HCT116 (cell line): ENCODE results near the gene RHEX. TPM values are rescaled to one million over a fixed set of nuclear protein-coding genes. Genes with fewer than 3 reads are reported as not detected.

Experiments used
- ATAC-seq: fragments of 200-7000 bp; cut with Tn5 transposase; 2 replicates; pipeline ENCODE4 v1.9.1; 2020; ENCODE audit warnings: mild to moderate bottlenecking, moderate library complexity
- BruUV-seq: library from RNA; stranded (reverse); fragments of 400-500 nt; replicated peaks from 2 replicates; lab custom pipeline; 2021; lab: Mats Ljungman, UMichigan
- CTCF ChIA-PET: fragments of 300-600 bp; sonication (Branson Sonifier 250); formaldehyde crosslinking; loops from one replicate; lab custom pipeline; 2021; ENCODE audit warnings: antibody characterized with exemption; lab: Charles Lee
- POLR2A ChIA-PET: fragments of 300-600, 350-600 bp; sonication (Branson Sonifier 250); formaldehyde crosslinking; loops from one replicate; lab custom pipeline; 2021; ENCODE audit warnings: antibody characterized with exemption; lab: Charles Lee
- RAD21 ChIA-PET, 2 experiments: fragments of 300-600 bp; sonication (Branson Sonifier 250); formaldehyde crosslinking; loops; one replicate each; lab custom pipeline; 2023; ENCODE audit warnings: low total read pairs in 2 of 2; ENCODE audit not compliant: uncharacterized antibody in 2 of 2, unreplicated experiment in 2 of 2, low non-redundant PET in 1 of 2; lab: Charles Lee
- DNase-seq: peaks from one replicate; pipeline ENCODE4 v3.0.0-alpha.2; 2010; ENCODE audit warnings: low read depth, low spot score
- H2AFZ ChIP-seq: fragments of 200-600 bp; shearing (Covaris generic), sonication (generic); 2 replicates; pipeline ENCODE4 v1.6.1; 2017; ENCODE audit warnings: low read depth, mixed run types, mixed read lengths, antibody characterized with exemption, low read length; ENCODE audit not compliant: poor library complexity, severe bottlenecking
- H3K27ac ChIP-seq: 2 replicates; pipeline ENCODE4 v1.5.1; 2012; ENCODE audit warnings: low read depth, low read length
- H3K27me3 ChIP-seq: fragments of 200-600 bp; sonication (generic); 2 replicates; pipeline ENCODE4 v1.6.1; 2016; ENCODE audit warnings: mixed run types, low read length, mixed read lengths; ENCODE audit not compliant: insufficient read depth
- H3K36me3 ChIP-seq, 2 experiments: fragments of 200-500 bp in 1 of 2; fragments of 200-600 bp in 1 of 2; sonication (Bioruptor generic) in 1 of 2; sonication (generic) in 1 of 2; 2 replicates each; pipeline versions ENCODE4 v1.5.1 to v1.6.1; 2014 to 2016; ENCODE audit warnings: low read length in 2 of 2, inconsistent platforms in 1 of 2, mixed read lengths in 1 of 2, mixed run types in 1 of 2; ENCODE audit not compliant: insufficient read depth in 2 of 2, control insufficient read depth in 1 of 2
- H3K4me1 ChIP-seq, 2 experiments: fragments of 200-600 bp in 1 of 2; sonication (generic) in 1 of 2; 2 replicates each; pipeline versions ENCODE4 v1.5.1 to v1.6.1; 2012 to 2017; ENCODE audit warnings: low read length in 2 of 2, inconsistent platforms in 1 of 2, mild to moderate bottlenecking in 1 of 2, mixed read lengths in 1 of 2, mixed run types in 1 of 2, moderate library complexity in 1 of 2; ENCODE audit not compliant: insufficient read depth in 2 of 2, control insufficient read depth in 1 of 2
- H3K4me2 ChIP-seq: fragments of 200-600 bp; sonication (generic); 2 replicates; pipeline ENCODE4 v1.6.1; 2017; ENCODE audit warnings: mixed run types, low read length, mixed read lengths
- H3K4me3 ChIP-seq, 2 experiments: fragments of 200-600 bp in 1 of 2; sonication (generic) in 1 of 2; replicated peaks in 1 of 2; 2 replicates each; pipeline ENCODE4 v1.5.1; 2011 to 2016; ENCODE audit warnings: low read length in 2 of 2, control low read depth in 1 of 2, low read depth in 1 of 2, mild to moderate bottlenecking in 1 of 2, mixed read lengths in 1 of 2, mixed run types in 1 of 2
- H3K79me2 ChIP-seq: fragments of 200-600 bp; sonication (generic); 2 replicates; pipeline ENCODE4 v1.6.1; 2017; ENCODE audit warnings: mild to moderate bottlenecking, mixed run types, low read length, moderate library complexity, mixed read lengths; ENCODE audit not compliant: insufficient read depth
- H3K9ac ChIP-seq: fragments of 200-600 bp; sonication (generic); 2 replicates; pipeline ENCODE4 v1.6.1; 2016; ENCODE audit warnings: low read length, mixed read lengths
- H3K9me2 ChIP-seq: fragments of 200-600 bp; sonication (generic), shearing (Covaris generic); 2 replicates; pipeline ENCODE4 v1.6.1; 2017; ENCODE audit warnings: mixed run types, mild to moderate bottlenecking, moderate library complexity; ENCODE audit not compliant: insufficient read depth
- H3K9me3 ChIP-seq, 2 experiments: fragments of 200-500 bp in 1 of 2; fragments of 200-600 bp in 1 of 2; sonication (Bioruptor generic) in 1 of 2; sonication (generic) in 1 of 2; 2 replicates each; pipeline ENCODE4 v1.6.1; 2014 to 2017; ENCODE audit warnings: low read length in 2 of 2, mixed read lengths in 2 of 2, inconsistent platforms in 1 of 2, low read depth in 1 of 2, mild to moderate bottlenecking in 1 of 2, mixed run types in 1 of 2, moderate library complexity in 1 of 2; ENCODE audit not compliant: control insufficient read depth in 1 of 2, insufficient read depth in 1 of 2
- H4K20me1 ChIP-seq: fragments of 200-600 bp; sonication (generic), shearing (Covaris generic); 2 replicates; pipeline ENCODE4 v1.6.1; 2017; ENCODE audit warnings: mixed run types, mild to moderate bottlenecking, moderate library complexity; ENCODE audit not compliant: insufficient read depth
- CBX3 ChIP-seq: IDR thresholded peaks from 2 replicates; pipeline ENCODE4 v1.6.1; 2012; ENCODE audit warnings: low read depth
- CEBPB ChIP-seq: IDR thresholded peaks from 2 replicates; pipeline ENCODE4 v1.6.1; 2012; ENCODE audit warnings: low read depth
- EGR1 ChIP-seq: IDR thresholded peaks from 2 replicates; pipeline ENCODE4 v1.6.1; 2012; ENCODE audit warnings: low read depth
- ELF1 ChIP-seq: IDR thresholded peaks from 2 replicates; pipeline ENCODE4 v1.6.1; 2012; ENCODE audit warnings: low read depth, borderline replicate concordance
- EZH2 ChIP-seq: fragments of 200-600 bp; sonication (generic); IDR thresholded peaks from 2 replicates; pipeline ENCODE4 v1.6.1; 2017; ENCODE audit warnings: antibody characterized with exemption, mixed run types
- EZH2phosphoT487 ChIP-seq: fragments of 200-600 bp; IDR thresholded peaks from 2 replicates; pipeline ENCODE4 v1.6.1; 2018; ENCODE audit warnings: antibody characterized with exemption, borderline replicate concordance
- JUND ChIP-seq: IDR thresholded peaks from 2 replicates; pipeline ENCODE4 v1.6.1; 2012
- POLR2A ChIP-seq: IDR thresholded peaks from 2 replicates; pipeline ENCODE4 v1.7.0; 2011; ENCODE audit warnings: borderline replicate concordance; ENCODE audit not compliant: insufficient read depth, insufficient read length; ENCODE audit errors: extremely low read depth
- POLR2AphosphoS5 ChIP-seq: IDR thresholded peaks from 2 replicates; pipeline ENCODE4 v1.6.1; 2011; ENCODE audit warnings: mild to moderate bottlenecking, low read depth, low read length, moderate library complexity
- RAD21 ChIP-seq: IDR thresholded peaks from 2 replicates; pipeline ENCODE4 v1.6.1; 2012; ENCODE audit warnings: low read depth, mild to moderate bottlenecking
- SP1 ChIP-seq: IDR thresholded peaks from 2 replicates; pipeline ENCODE4 v1.6.1; 2012; ENCODE audit warnings: low read depth
- SRF ChIP-seq: IDR thresholded peaks from 2 replicates; pipeline ENCODE4 v1.6.1; 2012; ENCODE audit warnings: low read depth
- YY1 ChIP-seq: IDR thresholded peaks from 2 replicates; pipeline ENCODE4 v1.6.1; 2011; ENCODE audit warnings: low read length, low read depth, moderate library complexity, mild to moderate bottlenecking; ENCODE audit not compliant: insufficient replicate concordance; ENCODE audit errors: extremely low read depth
- ZFX ChIP-seq: fragments of 450-650 bp; IDR thresholded peaks from 2 replicates; pipeline ENCODE4 v1.6.1; 2017
- intact Hi-C: fragments of 100-400 bp; cut with micrococcal nuclease; formaldehyde crosslinking; loops from 2 replicates; pipeline ENCODE4 v1.10.0; 2022
- total RNA-seq: library from RNA; stranded (reverse); gene quantifications from one replicate; pipeline ENCODE4 v1.2.1, GENCODE V29; 2021; ENCODE audit not compliant: unreplicated experiment
- TF ChIP-seq, protein P1 (sequence below): IDR thresholded peaks from 2 replicates; pipeline ENCODE4 v1.6.1; 2012
- TF ChIP-seq, protein P2 (sequence below): IDR thresholded peaks from 2 replicates; pipeline ENCODE4 v1.6.1; 2012; ENCODE audit warnings: low read depth
- TF ChIP-seq, protein P3 (sequence below): IDR thresholded peaks from 2 replicates; pipeline ENCODE4 v1.6.1; 2012
- TF ChIP-seq, protein P4 (sequence below): IDR thresholded peaks from 2 replicates; pipeline ENCODE4 v1.6.1; 2011; ENCODE audit warnings: mild to moderate bottlenecking, low read length, moderate library complexity; ENCODE audit not compliant: insufficient replicate concordance; ENCODE audit errors: extremely low read depth
- TF ChIP-seq, protein P5 (sequence below), 3 experiments: fragments of 200-600 bp in 1 of 3; sonication (generic) in 1 of 3; IDR thresholded peaks in 2 of 3; conservative IDR thresholded peaks in 1 of 3; 2 replicates each; pipeline ENCODE4 v1.5.1; 2012 to 2017; ENCODE audit warnings: low read depth in 2 of 3, low read length in 2 of 3, antibody characterized with exemption in 1 of 3, borderline replicate concordance in 1 of 3, control low read depth in 1 of 3, mild to moderate bottlenecking in 1 of 3, mixed read lengths in 1 of 3, mixed run types in 1 of 3, moderate library complexity in 1 of 3; ENCODE audit not compliant: insufficient read depth in 1 of 3

RHEX gene
- total RNA-seq, 1 experiment from 2014 or later, result not detected

DNA sequence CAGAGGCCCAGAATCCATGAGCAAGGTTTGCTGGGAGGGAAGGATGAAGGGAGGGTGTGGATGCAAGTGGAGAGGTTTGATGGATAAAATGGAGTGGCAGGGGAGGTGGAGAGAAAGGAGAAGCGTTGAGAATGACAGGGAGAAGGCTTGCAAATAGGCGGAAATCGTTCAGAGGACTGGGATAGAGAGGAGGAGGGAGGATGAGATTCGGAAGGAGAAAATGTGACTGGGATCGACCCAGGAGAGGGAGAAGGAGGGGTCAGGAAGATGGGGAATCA, 63.8 kb downstream of the RHEX start:
- Histone ChIP-seq H3K27me3 (no peaks in the 10 kb centered on the region), H3K36me3 (no peaks in the 10 kb centered on the region), H3K9me3 (0 out of 4 replicates have a peak, but pooled peaks cover 0 to 3% of the 10 kb centered on the region in 2 experiments), H3K9me2 (no peaks in the 10 kb centered on the region), H4K20me1 (no peaks in the 10 kb centered on the region), H3K4me1 (peaks cover 0 to 10% of the 10 kb centered on the region in 2 experiments; a peak in 1 of 4 replicates), H3K79me2 (no peaks in the 10 kb centered on the region), H3K9ac (no peak overlapping the region), H3K4me2 (no peak overlapping the region), H3K27ac (no peak overlapping the region), H2AFZ (no peak overlapping the region), H3K4me3 (no peak overlapping the region)
- intact Hi-C loops, result no loop called here
- no TSS peak for BruUV-seq
- no peak for DNase-seq
- RAD21 ChIA-PET, result interaction anchor here in 1 of 2 experiments (0.5 kb wide), 1 partner anchor 459 kb away, joined by 5 read pairs; no protein-coding TSS in a partner anchor
- CTCF ChIA-PET, result no interaction called here
- TF ChIP-seq EZH2phosphoT487, result no peak
- TF ChIP-seq SP1, result no peak
- TF ChIP-seq JUND, result no peak
- TF ChIP-seq, protein P1, sequence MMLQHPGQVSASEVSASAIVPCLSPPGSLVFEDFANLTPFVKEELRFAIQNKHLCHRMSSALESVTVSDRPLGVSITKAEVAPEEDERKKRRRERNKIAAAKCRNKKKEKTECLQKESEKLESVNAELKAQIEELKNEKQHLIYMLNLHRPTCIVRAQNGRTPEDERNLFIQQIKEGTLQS, result no peak
- TF ChIP-seq POLR2AphosphoS5, result no peak
- TF ChIP-seq ZFX, result no peak
- no peak for TF ChIP-seq CEBPB
- TF ChIP-seq, protein P2, sequence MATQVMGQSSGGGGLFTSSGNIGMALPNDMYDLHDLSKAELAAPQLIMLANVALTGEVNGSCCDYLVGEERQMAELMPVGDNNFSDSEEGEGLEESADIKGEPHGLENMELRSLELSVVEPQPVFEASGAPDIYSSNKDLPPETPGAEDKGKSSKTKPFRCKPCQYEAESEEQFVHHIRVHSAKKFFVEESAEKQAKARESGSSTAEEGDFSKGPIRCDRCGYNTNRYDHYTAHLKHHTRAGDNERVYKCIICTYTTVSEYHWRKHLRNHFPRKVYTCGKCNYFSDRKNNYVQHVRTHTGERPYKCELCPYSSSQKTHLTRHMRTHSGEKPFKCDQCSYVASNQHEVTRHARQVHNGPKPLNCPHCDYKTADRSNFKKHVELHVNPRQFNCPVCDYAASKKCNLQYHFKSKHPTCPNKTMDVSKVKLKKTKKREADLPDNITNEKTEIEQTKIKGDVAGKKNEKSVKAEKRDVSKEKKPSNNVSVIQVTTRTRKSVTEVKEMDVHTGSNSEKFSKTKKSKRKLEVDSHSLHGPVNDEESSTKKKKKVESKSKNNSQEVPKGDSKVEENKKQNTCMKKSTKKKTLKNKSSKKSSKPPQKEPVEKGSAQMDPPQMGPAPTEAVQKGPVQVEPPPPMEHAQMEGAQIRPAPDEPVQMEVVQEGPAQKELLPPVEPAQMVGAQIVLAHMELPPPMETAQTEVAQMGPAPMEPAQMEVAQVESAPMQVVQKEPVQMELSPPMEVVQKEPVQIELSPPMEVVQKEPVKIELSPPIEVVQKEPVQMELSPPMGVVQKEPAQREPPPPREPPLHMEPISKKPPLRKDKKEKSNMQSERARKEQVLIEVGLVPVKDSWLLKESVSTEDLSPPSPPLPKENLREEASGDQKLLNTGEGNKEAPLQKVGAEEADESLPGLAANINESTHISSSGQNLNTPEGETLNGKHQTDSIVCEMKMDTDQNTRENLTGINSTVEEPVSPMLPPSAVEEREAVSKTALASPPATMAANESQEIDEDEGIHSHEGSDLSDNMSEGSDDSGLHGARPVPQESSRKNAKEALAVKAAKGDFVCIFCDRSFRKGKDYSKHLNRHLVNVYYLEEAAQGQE, result no peak
- TF ChIP-seq, protein P3, sequence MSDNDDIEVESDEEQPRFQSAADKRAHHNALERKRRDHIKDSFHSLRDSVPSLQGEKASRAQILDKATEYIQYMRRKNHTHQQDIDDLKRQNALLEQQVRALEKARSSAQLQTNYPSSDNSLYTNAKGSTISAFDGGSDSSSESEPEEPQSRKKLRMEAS, result no peak
- TF ChIP-seq, protein P4, sequence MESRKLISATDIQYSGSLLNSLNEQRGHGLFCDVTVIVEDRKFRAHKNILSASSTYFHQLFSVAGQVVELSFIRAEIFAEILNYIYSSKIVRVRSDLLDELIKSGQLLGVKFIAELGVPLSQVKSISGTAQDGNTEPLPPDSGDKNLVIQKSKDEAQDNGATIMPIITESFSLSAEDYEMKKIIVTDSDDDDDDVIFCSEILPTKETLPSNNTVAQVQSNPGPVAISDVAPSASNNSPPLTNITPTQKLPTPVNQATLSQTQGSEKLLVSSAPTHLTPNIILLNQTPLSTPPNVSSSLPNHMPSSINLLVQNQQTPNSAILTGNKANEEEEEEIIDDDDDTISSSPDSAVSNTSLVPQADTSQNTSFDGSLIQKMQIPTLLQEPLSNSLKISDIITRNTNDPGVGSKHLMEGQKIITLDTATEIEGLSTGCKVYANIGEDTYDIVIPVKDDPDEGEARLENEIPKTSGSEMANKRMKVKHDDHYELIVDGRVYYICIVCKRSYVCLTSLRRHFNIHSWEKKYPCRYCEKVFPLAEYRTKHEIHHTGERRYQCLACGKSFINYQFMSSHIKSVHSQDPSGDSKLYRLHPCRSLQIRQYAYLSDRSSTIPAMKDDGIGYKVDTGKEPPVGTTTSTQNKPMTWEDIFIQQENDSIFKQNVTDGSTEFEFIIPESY, result no peak
- TF ChIP-seq YY1, result no peak
- no peak for TF ChIP-seq POLR2A
- TF ChIP-seq EZH2, result no peak
- no peak for TF ChIP-seq CBX3
- TF ChIP-seq SRF, result no peak
- TF ChIP-seq RAD21, result no peak
- TF ChIP-seq, protein P5, sequence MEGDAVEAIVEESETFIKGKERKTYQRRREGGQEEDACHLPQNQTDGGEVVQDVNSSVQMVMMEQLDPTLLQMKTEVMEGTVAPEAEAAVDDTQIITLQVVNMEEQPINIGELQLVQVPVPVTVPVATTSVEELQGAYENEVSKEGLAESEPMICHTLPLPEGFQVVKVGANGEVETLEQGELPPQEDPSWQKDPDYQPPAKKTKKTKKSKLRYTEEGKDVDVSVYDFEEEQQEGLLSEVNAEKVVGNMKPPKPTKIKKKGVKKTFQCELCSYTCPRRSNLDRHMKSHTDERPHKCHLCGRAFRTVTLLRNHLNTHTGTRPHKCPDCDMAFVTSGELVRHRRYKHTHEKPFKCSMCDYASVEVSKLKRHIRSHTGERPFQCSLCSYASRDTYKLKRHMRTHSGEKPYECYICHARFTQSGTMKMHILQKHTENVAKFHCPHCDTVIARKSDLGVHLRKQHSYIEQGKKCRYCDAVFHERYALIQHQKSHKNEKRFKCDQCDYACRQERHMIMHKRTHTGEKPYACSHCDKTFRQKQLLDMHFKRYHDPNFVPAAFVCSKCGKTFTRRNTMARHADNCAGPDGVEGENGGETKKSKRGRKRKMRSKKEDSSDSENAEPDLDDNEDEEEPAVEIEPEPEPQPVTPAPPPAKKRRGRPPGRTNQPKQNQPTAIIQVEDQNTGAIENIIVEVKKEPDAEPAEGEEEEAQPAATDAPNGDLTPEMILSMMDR (IDR thresholded peaks at IDR 0.05 in 2 of 3, conservative IDR thresholded peaks at IDR 0.05 in 1 of 3; ENCODE audit: borderline replicate concordance in 1 of 3, insufficient read depth in 1 of 3, low read depth in 2 of 3, low read length in 2 of 3), result no peak
- no peak for TF ChIP-seq ELF1
- no peak for TF ChIP-seq EGR1
- POLR2A ChIA-PET, result no interaction called here
- no peak for ATAC-seq
